Measurements from ENCODE around the gene BMP10.

BMP10 gene

GRCh38 chr2:68832233-68832869, 38.8 kb downstream of the BMP10 start:
- Mint-ChIP-seq H3K4me3 (peak overlapping the region; percentile 19), H3K27ac (peak overlapping the region; percentile 92), H3K36me3 (peaks cover 2% of the 10 kb centered on the region), H3K4me1 (peaks cover 67% of the 10 kb centered on the region), H3K27me3 (no peaks in the 10 kb centered on the region), H3K9me3 (no peaks in the 10 kb centered on the region)
- peak in 1 of 2 donors; percentile 4 for DNase-seq (ENCODE audit: low spot score in 2 of 2)
- ATAC-seq (ENCODE audit: low read depth) = peak; percentile 47

GRCh38 chr2:68831686-68832232, 39.4 kb downstream of the BMP10 start:
- Mint-ChIP-seq H3K27ac (peak overlapping the region; percentile 92), H3K27me3 (no peaks in the 10 kb centered on the region), H3K9me3 (no peaks in the 10 kb centered on the region), H3K36me3 (peaks cover 2% of the 10 kb centered on the region), H3K4me3 (peak overlapping the region; percentile 19), H3K4me1 (peaks cover 63% of the 10 kb centered on the region)
- ATAC-seq (ENCODE audit: low read depth) (no peak), DNase-seq (ENCODE audit: low spot score in 2 of 2) (no peak)

GRCh38 chr2:68829749-68830148, 41.4 kb downstream of the BMP10 start:
- DNase-seq (ENCODE audit: low spot score in 2 of 2) (no peak), ATAC-seq (ENCODE audit: low read depth) (no peak)
- Mint-ChIP-seq H3K4me3 (no peak overlapping the region), H3K36me3 (peaks cover 17% of the 10 kb centered on the region), H3K27me3 (no peaks in the 10 kb centered on the region), H3K27ac (peak overlapping the region; percentile 84), H3K9me3 (no peaks in the 10 kb centered on the region), H3K4me1 (peaks cover 60% of the 10 kb centered on the region)

- Mint-ChIP-seq H3K27me3 (no peaks in the 10 kb centered on the region), H3K4me1 (peaks cover 56% of the 10 kb centered on the region), H3K36me3 (peaks cover 22% of the 10 kb centered on the region), H3K9me3 (no peaks in the 10 kb centered on the region), H3K4me3 (peak overlapping the region; percentile 47), H3K27ac (peak overlapping the region; percentile 84)
- DNase-seq (ENCODE audit: low spot score in 2 of 2) (no peak), ATAC-seq (ENCODE audit: low read depth) (peak; percentile 35)
These were observed 42.1 kb downstream of the BMP10 start for GRCh38 chr2:68828887-68829708.

DNA sequence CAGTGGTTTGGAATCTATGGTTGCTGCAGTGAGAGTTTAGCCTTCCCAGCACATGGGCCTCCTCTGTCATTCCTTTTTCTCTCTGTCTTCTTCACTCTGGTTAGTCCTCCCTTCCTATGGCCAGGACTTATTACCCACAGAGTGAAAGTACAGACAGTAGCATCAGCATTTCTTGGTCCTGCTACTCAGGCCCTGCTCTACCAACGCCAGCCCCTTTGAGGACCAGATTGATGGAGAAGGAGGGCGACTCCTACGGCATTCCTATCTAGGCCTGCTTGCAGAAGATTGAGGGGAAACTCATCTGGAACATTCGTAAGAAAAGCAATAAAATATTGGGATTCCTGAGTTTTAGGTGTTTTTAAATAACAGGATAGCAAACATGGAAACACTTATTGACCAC, 43.5 kb downstream of the BMP10 start:
- Mint-ChIP-seq H3K4me1 (peaks cover 54% of the 10 kb centered on the region), H3K9me3 (no peaks in the 10 kb centered on the region), H3K36me3 (peaks cover 33% of the 10 kb centered on the region), H3K4me3 (no peak overlapping the region), H3K27me3 (no peaks in the 10 kb centered on the region), H3K27ac (no peak overlapping the region)
- no peak for ATAC-seq (ENCODE audit: low read depth)
- no peak for DNase-seq (ENCODE audit: low spot score in 2 of 2)

GRCh38 chr2:68825866-68826265, 45.3 kb downstream of the BMP10 start:
- ATAC-seq (ENCODE audit: low read depth) (no peak), DNase-seq (ENCODE audit: low spot score in 2 of 2) (no peak)
- Mint-ChIP-seq H3K9me3 (no peaks in the 10 kb centered on the region), H3K4me1 (peaks cover 38% of the 10 kb centered on the region), H3K4me3 (no peak overlapping the region), H3K36me3 (peaks cover 36% of the 10 kb centered on the region), H3K27ac (peak overlapping the region; percentile 4), H3K27me3 (no peaks in the 10 kb centered on the region)

GRCh38 chr2:68824831-68825230, 46.4 kb downstream of the BMP10 start:
- peak overlapping the region; percentile 75 for H3K27ac Mint-ChIP-seq
- peaks cover 39% of the 10 kb centered on the region for H3K36me3 Mint-ChIP-seq
- no peak overlapping the region for H3K4me3 Mint-ChIP-seq
- DNase-seq (ENCODE audit: low spot score in 2 of 2) (no peak), ATAC-seq (ENCODE audit: low read depth) (no peak)
- no peaks in the 10 kb centered on the region for H3K27me3 Mint-ChIP-seq
- peaks cover 41% of the 10 kb centered on the region for H3K4me1 Mint-ChIP-seq
- H3K9me3 Mint-ChIP-seq = no peaks in the 10 kb centered on the region

GRCh38 chr2:68822207-68822872, 48.9 kb downstream of the BMP10 start:
- no peaks in the 10 kb centered on the region for H3K27me3 Mint-ChIP-seq
- H3K27ac Mint-ChIP-seq = peak overlapping the region; percentile 72
- no peaks in the 10 kb centered on the region for H3K9me3 Mint-ChIP-seq
- H3K36me3 Mint-ChIP-seq = peaks cover 52% of the 10 kb centered on the region
- H3K4me3 Mint-ChIP-seq = no peak overlapping the region
- DNase-seq (ENCODE audit: low spot score in 2 of 2) (no peak), ATAC-seq (ENCODE audit: low read depth) (no peak)
- H3K4me1 Mint-ChIP-seq = peaks cover 25% of the 10 kb centered on the region

- DNase-seq (ENCODE audit: low spot score in 2 of 2) (no peak), ATAC-seq (ENCODE audit: low read depth) (no peak)
- no peaks in the 10 kb centered on the region for H3K27me3 Mint-ChIP-seq
- H3K4me3 Mint-ChIP-seq = no peak overlapping the region
- H3K27ac Mint-ChIP-seq = no peak overlapping the region
- peaks cover 15% of the 10 kb centered on the region for H3K4me1 Mint-ChIP-seq
- no peaks in the 10 kb centered on the region for H3K9me3 Mint-ChIP-seq
- H3K36me3 Mint-ChIP-seq = peaks cover 44% of the 10 kb centered on the region
These were observed 51.6 kb downstream of the BMP10 start for GRCh38 chr2:68819556-68819955.

DNA sequence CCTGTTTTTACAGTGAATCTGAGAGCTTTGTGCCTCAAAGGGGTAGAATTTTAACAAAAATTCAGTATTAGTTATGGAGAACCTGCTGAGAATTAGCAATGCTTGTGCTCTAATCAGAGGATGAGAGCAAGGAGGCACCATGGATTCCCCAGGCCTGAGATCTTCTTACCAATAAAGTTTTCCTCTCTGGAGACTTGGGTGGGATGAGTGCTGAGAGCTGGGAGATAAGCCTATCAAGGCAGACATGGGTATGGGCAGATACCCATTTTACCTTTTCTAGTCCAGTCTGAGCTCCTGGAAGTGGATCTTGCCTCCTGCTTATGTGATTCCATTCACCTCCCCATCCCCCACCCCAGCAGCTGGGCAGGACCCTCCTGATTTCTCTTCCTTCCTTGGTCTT, 53.9 kb downstream of the BMP10 start:
- Mint-ChIP-seq H3K36me3 (peaks cover 36% of the 10 kb centered on the region), H3K27me3 (no peaks in the 10 kb centered on the region), H3K27ac (peak overlapping the region; percentile 70), H3K9me3 (no peaks in the 10 kb centered on the region), H3K4me1 (peaks cover 13% of the 10 kb centered on the region), H3K4me3 (no peak overlapping the region)
- ATAC-seq (ENCODE audit: low read depth) = no peak
- DNase-seq (ENCODE audit: low spot score in 2 of 2) = no peak

Measured in memory B cell (primary cell).